ENCODE measurements around the gene SEZ6. TPM values are rescaled to one million over a fixed set of nuclear protein-coding genes. Genes with fewer than 3 reads are reported as not detected.

The SEZ6 gene
- total and polyA plus RNA-seq, 7 donors = 0.04 TPM; not detected in 6

DNA sequence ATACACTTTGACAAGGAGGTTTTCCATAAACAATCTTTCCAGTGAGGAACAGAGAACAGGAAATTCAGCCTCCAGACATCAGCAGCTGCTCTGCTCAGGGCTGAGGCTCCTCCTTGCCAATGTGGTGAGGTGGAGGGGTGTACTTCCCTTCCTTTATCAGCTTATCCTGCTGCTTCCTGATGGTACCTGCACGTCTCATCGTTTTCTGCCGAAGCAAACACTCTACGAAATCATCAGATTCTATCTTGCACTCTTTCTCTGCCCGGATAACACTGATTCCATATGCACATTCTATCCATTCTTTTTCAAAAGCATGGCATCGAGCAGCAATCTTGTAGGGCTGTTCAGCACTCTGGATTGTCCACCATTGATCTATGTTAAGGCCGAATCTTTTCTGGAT, 15.4 kb upstream of the SEZ6 start:
- DNase-seq = no peak
- TF ChIP-seq, protein P1, sequence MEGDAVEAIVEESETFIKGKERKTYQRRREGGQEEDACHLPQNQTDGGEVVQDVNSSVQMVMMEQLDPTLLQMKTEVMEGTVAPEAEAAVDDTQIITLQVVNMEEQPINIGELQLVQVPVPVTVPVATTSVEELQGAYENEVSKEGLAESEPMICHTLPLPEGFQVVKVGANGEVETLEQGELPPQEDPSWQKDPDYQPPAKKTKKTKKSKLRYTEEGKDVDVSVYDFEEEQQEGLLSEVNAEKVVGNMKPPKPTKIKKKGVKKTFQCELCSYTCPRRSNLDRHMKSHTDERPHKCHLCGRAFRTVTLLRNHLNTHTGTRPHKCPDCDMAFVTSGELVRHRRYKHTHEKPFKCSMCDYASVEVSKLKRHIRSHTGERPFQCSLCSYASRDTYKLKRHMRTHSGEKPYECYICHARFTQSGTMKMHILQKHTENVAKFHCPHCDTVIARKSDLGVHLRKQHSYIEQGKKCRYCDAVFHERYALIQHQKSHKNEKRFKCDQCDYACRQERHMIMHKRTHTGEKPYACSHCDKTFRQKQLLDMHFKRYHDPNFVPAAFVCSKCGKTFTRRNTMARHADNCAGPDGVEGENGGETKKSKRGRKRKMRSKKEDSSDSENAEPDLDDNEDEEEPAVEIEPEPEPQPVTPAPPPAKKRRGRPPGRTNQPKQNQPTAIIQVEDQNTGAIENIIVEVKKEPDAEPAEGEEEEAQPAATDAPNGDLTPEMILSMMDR (IDR thresholded peaks at IDR 0.05) = no peak
- intact Hi-C loops (cut with DNase I) = no loop called here
- 68 to 79% (median 71%) methylated on average over 7 of the region's 7 CpGs for whole genome bisulfite sequencing, 3 donors
- Histone ChIP-seq H3K27ac (no peak overlapping the region), H3K4me3 (no peak overlapping the region), H3K9me3 (no peaks in the 10 kb centered on the region), H3K27me3 (ENCODE audit: insufficient read depth in 3 of 3, low read length in 2 of 3) (peaks cover 0 to 52% (median 15%) of the 10 kb centered on the region in 3 donors), H3K36me3 (ENCODE audit: insufficient read depth in 1 of 2, low read depth in 1 of 2) (no peaks in the 10 kb centered on the region), H3K4me1 (no peaks in the 10 kb centered on the region)
- no peak for ATAC-seq

DNA sequence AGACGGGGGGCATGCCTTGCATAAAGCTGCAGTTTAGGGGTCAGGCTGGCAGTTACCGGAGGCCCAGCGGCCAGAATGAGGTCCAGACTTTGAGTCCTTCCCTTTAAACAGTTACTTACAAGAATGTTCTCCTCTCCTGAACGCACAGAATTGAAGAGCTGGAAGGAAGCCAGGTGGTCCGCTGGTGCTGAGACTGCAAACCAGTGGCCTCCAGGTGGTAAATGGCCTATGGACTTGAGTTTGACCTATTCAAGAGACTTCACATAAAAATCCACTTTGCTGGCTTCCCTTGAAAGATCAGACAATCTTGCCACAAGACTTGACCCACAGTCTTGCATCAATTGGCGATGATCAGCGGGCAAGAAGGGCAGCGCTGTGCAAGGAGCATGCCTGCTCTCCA, 14.7 kb upstream of the SEZ6 start:
- Histone ChIP-seq H3K27ac (no peak overlapping the region), H3K27me3 (ENCODE audit: insufficient read depth in 3 of 3, low read length in 2 of 3) (peaks cover 0 to 49% (median 15%) of the 10 kb centered on the region in 3 donors), H3K4me1 (no peaks in the 10 kb centered on the region), H3K4me3 (no peak overlapping the region), H3K36me3 (ENCODE audit: insufficient read depth in 1 of 2, low read depth in 1 of 2) (no peaks in the 10 kb centered on the region), H3K9me3 (no peaks in the 10 kb centered on the region)
- intact Hi-C loops (cut with DNase I) = no loop called here
- ATAC-seq (no peak), DNase-seq (no peak)
- 68 to 71% (median 70%) methylated on average over 8 of the region's 8 CpGs for WGBS, 3 donors
- TF ChIP-seq, protein P1 (IDR thresholded peaks at IDR 0.05) = no peak

DNA sequence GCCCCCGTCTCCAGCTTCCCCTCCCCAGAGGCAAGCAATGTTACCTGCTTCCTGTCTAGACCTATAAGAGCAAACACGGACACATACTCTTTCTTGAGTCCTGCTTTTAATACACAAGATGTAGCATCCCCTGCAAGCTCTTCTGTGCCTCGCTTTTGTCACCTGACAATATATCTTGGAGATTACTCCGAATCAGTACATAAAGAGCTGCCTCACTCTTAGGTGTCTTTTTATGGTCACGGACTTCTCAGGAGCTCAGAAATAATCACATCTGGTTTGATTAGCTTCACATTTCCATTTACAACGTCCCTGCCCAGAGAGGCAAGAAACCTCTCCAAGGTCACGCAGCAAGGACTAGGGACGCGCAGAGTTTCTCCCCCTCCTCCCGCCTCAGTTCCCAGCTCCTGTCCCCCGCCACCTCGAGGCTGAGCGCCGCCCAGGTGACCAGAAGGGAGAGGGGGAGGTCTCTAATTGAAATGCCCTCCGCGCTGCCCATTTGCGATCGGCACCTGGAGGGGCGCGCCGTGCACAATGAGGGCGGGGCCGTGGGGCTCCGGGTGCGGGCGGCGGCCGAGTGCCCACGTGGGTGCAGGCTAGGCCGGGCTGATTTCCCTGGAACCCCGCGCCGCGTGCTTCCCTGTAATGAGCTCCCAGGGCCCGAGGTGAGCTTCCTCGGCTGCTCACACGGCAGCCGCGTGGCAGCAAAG, 13.8 kb upstream of the SEZ6 start:
- H3K9me3 ChIP-seq = no peaks in the 10 kb centered on the region
- TF ChIP-seq, protein P1 (IDR thresholded peaks at IDR 0.05) = no peak
- H3K4me1 ChIP-seq = no peaks in the 10 kb centered on the region
- ATAC-seq = no peak
- WGBS, 3 donors = 7 to 11% (median 9%) methylated on average over 36 to 39 of the region's 39 CpGs
- no peak overlapping the region for H3K27ac ChIP-seq
- no peak for DNase-seq
- no peaks in the 10 kb centered on the region for H3K36me3 ChIP-seq (ENCODE audit: insufficient read depth in 1 of 2, low read depth in 1 of 2)
- H3K4me3 ChIP-seq = no peak overlapping the region
- intact Hi-C loops (cut with DNase I) = no loop called here
- H3K27me3 ChIP-seq (ENCODE audit: insufficient read depth in 3 of 3, low read length in 2 of 3) = peaks cover 0 to 45% (median 15%) of the 10 kb centered on the region in 3 donors

DNA sequence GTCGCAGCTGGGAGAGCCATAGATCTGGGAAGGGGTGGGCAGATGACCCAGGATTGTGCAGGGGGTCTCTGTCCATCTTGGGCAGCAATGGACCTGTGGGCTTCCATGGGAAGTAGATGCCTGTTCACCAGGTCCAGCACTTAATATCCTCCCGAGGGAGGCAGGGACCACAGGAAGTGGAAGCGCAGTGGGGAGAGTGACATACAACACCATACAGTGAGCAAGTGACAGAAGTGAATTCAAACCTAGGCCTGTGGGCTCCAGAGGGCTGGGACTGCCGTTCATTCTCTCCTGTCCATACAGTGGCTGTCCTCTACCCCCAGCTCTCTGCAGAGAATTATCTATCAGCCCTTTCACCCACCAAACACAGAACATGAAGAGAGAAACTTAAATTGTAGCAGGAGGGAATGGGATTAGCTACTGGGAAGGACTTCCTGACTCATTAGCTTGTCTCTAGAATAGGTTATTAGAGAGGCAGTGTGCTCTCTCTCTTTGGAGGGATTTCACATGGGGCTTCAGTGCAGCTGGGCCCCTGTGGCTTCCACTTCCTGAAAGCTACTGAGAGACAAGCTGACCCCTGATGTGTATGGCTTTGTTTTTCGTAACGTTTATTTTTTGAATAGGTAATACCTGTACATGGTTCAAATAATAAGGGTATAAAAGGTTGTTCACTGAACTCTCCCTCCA, 13.1 kb upstream of the SEZ6 start:
- Histone ChIP-seq H3K4me1 (no peaks in the 10 kb centered on the region), H3K36me3 (ENCODE audit: insufficient read depth in 1 of 2, low read depth in 1 of 2) (no peaks in the 10 kb centered on the region), H3K27me3 (ENCODE audit: insufficient read depth in 3 of 3, low read length in 2 of 3) (peaks cover 0 to 45% (median 15%) of the 10 kb centered on the region in 3 donors), H3K4me3 (no peak overlapping the region), H3K27ac (no peak overlapping the region), H3K9me3 (no peaks in the 10 kb centered on the region)
- TF ChIP-seq, protein P1 (IDR thresholded peaks at IDR 0.05) = no peak
- WGBS, 3 donors = 29 to 40% (median 37%) methylated on average over 6 of the region's 6 CpGs
- intact Hi-C loops (cut with DNase I) = no loop called here
- DNase-seq (no peak), ATAC-seq (no peak)
